ENCODE results near the gene FN3KRP. TPM values are rescaled to one million over a fixed set of nuclear protein-coding genes. Genes with fewer than 3 reads are reported as not detected.

Gene FN3KRP
- total and polyA plus RNA-seq, 2 donors (not counting 3 experiments of a cell fraction or from before 2014, with no cell fraction given), result 22.2 to 35.2 TPM

DNA sequence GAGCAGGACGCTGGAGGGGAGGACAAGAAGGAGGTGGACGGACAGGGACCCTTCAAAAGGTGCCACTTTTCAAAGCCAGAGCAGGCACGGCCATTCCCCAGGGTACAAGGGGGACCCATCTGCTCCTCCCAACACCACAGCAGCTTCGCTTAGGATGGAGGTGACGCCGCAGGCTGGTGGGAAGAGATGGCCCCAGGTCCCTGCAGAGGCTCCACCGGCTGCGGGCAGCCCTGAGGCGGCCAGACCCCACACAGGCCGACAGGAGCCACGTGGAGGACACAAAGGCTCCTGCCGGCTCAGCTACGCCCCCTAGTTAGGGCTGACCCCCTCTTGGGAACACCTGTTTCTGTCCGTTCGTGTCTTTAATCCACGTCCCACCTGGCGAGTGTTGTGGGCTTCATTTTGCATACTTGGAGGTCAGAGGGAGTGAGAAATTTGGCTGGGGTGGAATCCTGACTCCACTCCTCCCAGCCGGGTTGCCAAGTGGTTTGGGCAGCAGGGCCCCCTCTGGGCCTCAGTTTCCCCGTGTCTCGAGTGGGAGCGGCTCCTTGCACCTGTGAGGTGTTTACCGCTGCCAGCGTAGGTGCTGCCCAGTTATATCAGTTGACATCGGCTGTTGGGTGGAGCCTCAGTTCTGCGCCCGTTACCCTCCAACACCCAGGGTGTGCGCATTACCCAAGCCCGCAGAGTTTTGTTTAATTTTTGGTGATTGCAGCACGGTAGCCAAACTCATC lies 5.8 kb upstream of the FN3KRP start:
- Histone ChIP-seq H3K9me1 (replicated peaks; ENCODE audit: control insufficient read depth, extremely low read depth, insufficient read depth, low read length) (no peaks in the 10 kb centered on the region), H4K20me1 (replicated peaks; ENCODE audit: control insufficient read depth, extremely low read depth, insufficient read depth, low read length) (no peaks in the 10 kb centered on the region), H3K9ac (replicated peaks; ENCODE audit: extremely low read depth, insufficient read depth, low read length) (no peak overlapping the region), H2AFZ (ENCODE audit: low read depth, low read length) (no peak overlapping the region), H3K4me1 (ENCODE audit: control insufficient read depth, extremely low read depth, insufficient read depth, low read length) (peaks cover under 1% of the 10 kb centered on the region), H3K27me3 (ENCODE audit: control insufficient read depth in 2 of 2, insufficient read depth in 2 of 2, low read length in 2 of 2) (no peaks in the 10 kb centered on the region), H3K36me3 (ENCODE audit: control insufficient read depth in 2 of 2, extremely low read depth in 1 of 2, insufficient read depth in 2 of 2, low read length in 2 of 2) (no peaks in the 10 kb centered on the region), H3K4me3 (replicated peaks in 1 of 3; ENCODE audit: insufficient read depth in 1 of 3, low read depth in 1 of 3, low read length in 3 of 3) (no peak overlapping the region), H3K9me3 (replicated peaks; ENCODE audit: control insufficient read depth, insufficient read depth, low read length) (no peaks in the 10 kb centered on the region), H3K79me2 (ENCODE audit: control insufficient read depth, insufficient read depth, low read length) (no peaks in the 10 kb centered on the region), H3K27ac (ENCODE audit: insufficient read depth, low read depth, low read length) (no peak overlapping the region), H3K4me2 (ENCODE audit: insufficient read depth, low read length) (no peak overlapping the region)
- ChIA-PET CTCF (no interaction called here), POLR2A (no interaction called here)
- FAIRE-seq (no peak), DNase-seq (ENCODE audit: low read depth, low spot score) (no peak)
- intact Hi-C loops (cut with micrococcal nuclease), result no loop called here
- dilution Hi-C loops (cut with MboI; ENCODE audit: extremely low pct_ligation_motif_present, low sequenced_read_pairs), result no loop called here
- TF ChIP-seq JUN (IDR thresholded peaks at IDR 0.05; ENCODE audit: borderline replicate concordance, insufficient read depth, insufficient read length, low read depth), result no peak
- TF ChIP-seq EZH2 (IDR thresholded peaks at IDR 0.05; ENCODE audit: borderline replicate concordance, low read depth, low read length, severe bottlenecking), result no peak
- no peak for TF ChIP-seq GATA2 (IDR thresholded peaks at IDR 0.05; ENCODE audit: insufficient read depth, insufficient read length, low read depth, low read length)
- TF ChIP-seq POLR2AphosphoS5 (IDR thresholded peaks at IDR 0.05; ENCODE audit: insufficient read depth, low read depth, low read length), result no peak
- TF ChIP-seq, protein P1, sequence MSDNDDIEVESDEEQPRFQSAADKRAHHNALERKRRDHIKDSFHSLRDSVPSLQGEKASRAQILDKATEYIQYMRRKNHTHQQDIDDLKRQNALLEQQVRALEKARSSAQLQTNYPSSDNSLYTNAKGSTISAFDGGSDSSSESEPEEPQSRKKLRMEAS (IDR thresholded peaks at IDR 0.05; ENCODE audit: insufficient read depth, insufficient read length), result no peak
- TF ChIP-seq FOS (IDR thresholded peaks at IDR 0.05; ENCODE audit: borderline replicate concordance, insufficient read depth, low read length), result no peak
- TF ChIP-seq MYC (IDR thresholded peaks at IDR 0.05; ENCODE audit: low read depth, low read length), result no peak
- TF ChIP-seq, protein P2, sequence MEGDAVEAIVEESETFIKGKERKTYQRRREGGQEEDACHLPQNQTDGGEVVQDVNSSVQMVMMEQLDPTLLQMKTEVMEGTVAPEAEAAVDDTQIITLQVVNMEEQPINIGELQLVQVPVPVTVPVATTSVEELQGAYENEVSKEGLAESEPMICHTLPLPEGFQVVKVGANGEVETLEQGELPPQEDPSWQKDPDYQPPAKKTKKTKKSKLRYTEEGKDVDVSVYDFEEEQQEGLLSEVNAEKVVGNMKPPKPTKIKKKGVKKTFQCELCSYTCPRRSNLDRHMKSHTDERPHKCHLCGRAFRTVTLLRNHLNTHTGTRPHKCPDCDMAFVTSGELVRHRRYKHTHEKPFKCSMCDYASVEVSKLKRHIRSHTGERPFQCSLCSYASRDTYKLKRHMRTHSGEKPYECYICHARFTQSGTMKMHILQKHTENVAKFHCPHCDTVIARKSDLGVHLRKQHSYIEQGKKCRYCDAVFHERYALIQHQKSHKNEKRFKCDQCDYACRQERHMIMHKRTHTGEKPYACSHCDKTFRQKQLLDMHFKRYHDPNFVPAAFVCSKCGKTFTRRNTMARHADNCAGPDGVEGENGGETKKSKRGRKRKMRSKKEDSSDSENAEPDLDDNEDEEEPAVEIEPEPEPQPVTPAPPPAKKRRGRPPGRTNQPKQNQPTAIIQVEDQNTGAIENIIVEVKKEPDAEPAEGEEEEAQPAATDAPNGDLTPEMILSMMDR (IDR thresholded peaks at IDR 0.05; ENCODE audit: extremely low read depth in 1 of 2, insufficient read depth in 1 of 2, low read depth in 1 of 2, low read length in 2 of 2), result no peak
- no peak for TF ChIP-seq POLR2A (IDR thresholded peaks at IDR 0.05; ENCODE audit: low read depth, low read length)
- BruUV-seq (replicated peaks), result no TSS peak

All from endothelial cell of umbilical vein (primary cell).